Ovary (tissue), 3 donors: ENCODE measurements around the gene RUNX2.

ENCODE experiments used
- CTCF ChIP-seq, 3 donors: fragments of 450-650 bp in 2 of 3; fragments of 200-600 bp in 1 of 3; IDR thresholded peaks; one replicate each; pipeline versions ENCODE4 v1.5.1 to v1.8.0; 2016 to 2022; ENCODE audit warnings: antibody characterized with exemption in 3 of 3, mild to moderate bottlenecking in 1 of 3
- POLR2A ChIP-seq: fragments of 450-650 bp; IDR thresholded peaks from one replicate; pipeline ENCODE4 v1.6.1; 2017; ENCODE audit warnings: antibody characterized with exemption, mild to moderate bottlenecking, moderate library complexity
- donor health status: DM: no; HTN: no; CAD: no.

DNA sequence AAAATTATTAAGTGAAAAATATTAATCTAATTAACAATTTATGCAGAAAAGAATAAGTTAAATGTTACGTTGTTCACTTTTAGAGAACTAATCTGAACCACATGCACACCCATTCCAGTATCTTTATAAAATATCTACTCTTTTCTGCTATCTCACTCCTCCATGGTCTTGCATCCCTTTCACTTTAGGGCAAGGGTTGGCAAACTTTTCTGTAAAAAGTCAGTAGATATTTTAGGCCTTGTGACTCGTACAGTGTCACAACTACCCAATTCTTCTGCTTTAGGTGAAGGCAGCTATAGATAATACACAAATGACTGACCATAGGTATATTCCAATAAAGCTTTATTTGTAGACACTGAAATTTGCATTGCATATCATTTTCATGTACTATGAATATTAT is 89.3 kb downstream of the RUNX2 start:
- TF ChIP-seq CTCF (IDR thresholded peaks at IDR 0.05): no peak
- no peak for TF ChIP-seq POLR2A
